H1 (cell line): ENCODE results near the gene PCDH7.

Experiments used
- ATF3 ChIP-seq: IDR thresholded peaks from 2 replicates; pipeline ENCODE4 v1.6.1; 2011; ENCODE audit warnings: low read depth, mild to moderate bottlenecking, low read length; ENCODE audit not compliant: insufficient read depth
- CHD2 ChIP-seq: IDR thresholded peaks from 2 replicates; pipeline ENCODE4 v1.6.1; 2012; ENCODE audit warnings: low read length, improper control_type of control experiment
- CTBP2 ChIP-seq: IDR thresholded peaks from 2 replicates; pipeline ENCODE4 v1.7.0; 2011; ENCODE audit warnings: borderline replicate concordance, mild to moderate bottlenecking, moderate library complexity, mixed read lengths, low read length; ENCODE audit not compliant: insufficient read depth, insufficient read length
- EP300 ChIP-seq, 2 experiments: IDR thresholded peaks; 1 replicate in 1 of 2; 2 replicates in 1 of 2; pipeline ENCODE4 v1.6.1; 2011 to 2012; ENCODE audit warnings: low read depth in 2 of 2, low read length in 2 of 2, mild to moderate bottlenecking in 2 of 2, borderline replicate concordance in 1 of 2, inconsistent platforms in 1 of 2, moderate library complexity in 1 of 2
- RNF2 ChIP-seq: fragments of 200-900, 300-1000 bp; sonication (generic); IDR thresholded peaks from 2 replicates; pipeline ENCODE4 v1.7.1; 2016; ENCODE audit warnings: borderline replicate concordance, low read depth, mild to moderate bottlenecking, antibody characterized with exemption, low read length; ENCODE audit not compliant: poor library complexity, severe bottlenecking; ENCODE audit errors: missing control alignments
- TEAD4 ChIP-seq: IDR thresholded peaks from 2 replicates; pipeline ENCODE4 v1.6.1; 2012; ENCODE audit warnings: low read depth, low read length, inconsistent platforms, mixed read lengths
- ZNF274 ChIP-seq: IDR thresholded peaks from 2 replicates; pipeline ENCODE4 v1.7.0; 2012; ENCODE audit warnings: low read length, borderline replicate concordance; ENCODE audit errors: extremely low read depth
- TF ChIP-seq, protein P1 (sequence below), 3 experiments: IDR thresholded peaks; 1 replicate in 2 of 3; 2 replicates in 1 of 3; pipeline versions ENCODE4 v1.5.1 to v1.6.1; 2011; ENCODE audit warnings: low read length in 3 of 3, mild to moderate bottlenecking in 3 of 3, inconsistent platforms in 2 of 3, low read depth in 1 of 3, moderate library complexity in 1 of 3; ENCODE audit not compliant: insufficient read depth in 1 of 3; ENCODE audit errors: control extremely low read depth in 1 of 3
- TF ChIP-seq, protein P2 (sequence below): IDR thresholded peaks from 2 replicates; pipeline ENCODE4 v1.6.1; 2012; ENCODE audit warnings: inconsistent platforms

- TF ChIP-seq, protein P1, sequence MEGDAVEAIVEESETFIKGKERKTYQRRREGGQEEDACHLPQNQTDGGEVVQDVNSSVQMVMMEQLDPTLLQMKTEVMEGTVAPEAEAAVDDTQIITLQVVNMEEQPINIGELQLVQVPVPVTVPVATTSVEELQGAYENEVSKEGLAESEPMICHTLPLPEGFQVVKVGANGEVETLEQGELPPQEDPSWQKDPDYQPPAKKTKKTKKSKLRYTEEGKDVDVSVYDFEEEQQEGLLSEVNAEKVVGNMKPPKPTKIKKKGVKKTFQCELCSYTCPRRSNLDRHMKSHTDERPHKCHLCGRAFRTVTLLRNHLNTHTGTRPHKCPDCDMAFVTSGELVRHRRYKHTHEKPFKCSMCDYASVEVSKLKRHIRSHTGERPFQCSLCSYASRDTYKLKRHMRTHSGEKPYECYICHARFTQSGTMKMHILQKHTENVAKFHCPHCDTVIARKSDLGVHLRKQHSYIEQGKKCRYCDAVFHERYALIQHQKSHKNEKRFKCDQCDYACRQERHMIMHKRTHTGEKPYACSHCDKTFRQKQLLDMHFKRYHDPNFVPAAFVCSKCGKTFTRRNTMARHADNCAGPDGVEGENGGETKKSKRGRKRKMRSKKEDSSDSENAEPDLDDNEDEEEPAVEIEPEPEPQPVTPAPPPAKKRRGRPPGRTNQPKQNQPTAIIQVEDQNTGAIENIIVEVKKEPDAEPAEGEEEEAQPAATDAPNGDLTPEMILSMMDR (IDR thresholded peaks at IDR 0.05; ENCODE audit: control extremely low read depth in 1 of 3, insufficient read depth in 1 of 3, low read depth in 1 of 3, low read length in 3 of 3), result no peak
- TF ChIP-seq ZNF274 (no peak), EP300 (IDR thresholded peaks at IDR 0.05; ENCODE audit: borderline replicate concordance in 1 of 2, low read depth in 2 of 2, low read length in 2 of 2) (no peak), CTBP2 (no peak), RNF2 (no peak), CHD2 (no peak), TEAD4 (no peak), ATF3 (no peak)
- TF ChIP-seq, protein P2, sequence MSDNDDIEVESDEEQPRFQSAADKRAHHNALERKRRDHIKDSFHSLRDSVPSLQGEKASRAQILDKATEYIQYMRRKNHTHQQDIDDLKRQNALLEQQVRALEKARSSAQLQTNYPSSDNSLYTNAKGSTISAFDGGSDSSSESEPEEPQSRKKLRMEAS, result no peak
Observed at GRCh38 chr4:30744957-30745640, 24.9 kb downstream of the PCDH7 start.
